Stimulated activated CD4-positive, alpha-beta T cell treated with anti-CD3 and anti-CD28 coated beads, Interleukin-12 subunit alpha, Interleukin-12 subunit beta, amount 100 ng/mL, for 48 hours (primary cell): Measurements from ENCODE around the gene PCOLCE2.
A peak's percentile ranks its signal among the peaks of the same experiment; 100 is the strongest.

Source experiments
- DNase-seq, 3 donors: peaks; one replicate each; pipeline ENCODE4 v3.0.0-alpha.2; 2020; ENCODE audit warnings: low read depth in 2 of 3, low spot score in 1 of 3

PCOLCE2 gene, protein sequence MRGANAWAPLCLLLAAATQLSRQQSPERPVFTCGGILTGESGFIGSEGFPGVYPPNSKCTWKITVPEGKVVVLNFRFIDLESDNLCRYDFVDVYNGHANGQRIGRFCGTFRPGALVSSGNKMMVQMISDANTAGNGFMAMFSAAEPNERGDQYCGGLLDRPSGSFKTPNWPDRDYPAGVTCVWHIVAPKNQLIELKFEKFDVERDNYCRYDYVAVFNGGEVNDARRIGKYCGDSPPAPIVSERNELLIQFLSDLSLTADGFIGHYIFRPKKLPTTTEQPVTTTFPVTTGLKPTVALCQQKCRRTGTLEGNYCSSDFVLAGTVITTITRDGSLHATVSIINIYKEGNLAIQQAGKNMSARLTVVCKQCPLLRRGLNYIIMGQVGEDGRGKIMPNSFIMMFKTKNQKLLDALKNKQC

DNA sequence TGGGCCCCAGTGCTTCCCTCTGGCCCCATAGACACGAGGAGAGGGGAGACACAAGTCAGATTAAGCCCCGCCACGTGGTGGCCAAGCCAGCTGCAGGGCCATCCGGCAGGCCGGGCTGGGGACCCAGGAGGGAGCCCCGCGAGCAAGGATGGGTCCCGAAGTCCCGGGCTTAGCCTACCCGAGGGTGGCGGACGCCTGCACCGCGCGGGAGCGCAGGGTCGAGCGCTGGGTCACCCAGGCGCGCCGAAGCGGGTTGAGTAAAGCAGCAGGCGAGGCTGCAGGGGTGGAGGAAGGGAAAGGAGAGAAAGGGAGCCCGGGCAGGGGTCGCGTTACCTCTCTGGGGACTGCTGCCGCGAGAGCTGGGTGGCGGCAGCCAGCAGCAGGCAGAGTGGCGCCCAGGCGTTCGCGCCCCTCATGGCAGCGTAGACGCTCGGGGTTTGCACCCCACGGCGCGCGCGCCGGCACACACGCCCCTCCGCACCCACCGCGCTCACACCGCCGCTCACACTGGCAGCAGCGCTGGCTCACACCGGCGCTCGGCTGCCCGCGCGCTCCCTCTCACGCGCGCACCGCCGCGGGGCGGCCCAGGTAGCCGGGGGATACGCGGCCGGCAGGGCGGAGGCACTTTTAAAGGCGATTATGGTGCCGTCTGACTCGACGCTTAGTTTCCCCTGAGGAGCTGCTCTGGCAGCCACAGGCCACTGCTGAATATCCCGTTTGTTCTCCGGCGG, at the start of gene PCOLCE2:
Gene PCOLCE2, minus strand, starts transcription at position 603 of the 731 bp plus-strand sequence. Its CDS starts 187 bp downstream, at position 416.
- DNase-seq: no peak

DNA sequence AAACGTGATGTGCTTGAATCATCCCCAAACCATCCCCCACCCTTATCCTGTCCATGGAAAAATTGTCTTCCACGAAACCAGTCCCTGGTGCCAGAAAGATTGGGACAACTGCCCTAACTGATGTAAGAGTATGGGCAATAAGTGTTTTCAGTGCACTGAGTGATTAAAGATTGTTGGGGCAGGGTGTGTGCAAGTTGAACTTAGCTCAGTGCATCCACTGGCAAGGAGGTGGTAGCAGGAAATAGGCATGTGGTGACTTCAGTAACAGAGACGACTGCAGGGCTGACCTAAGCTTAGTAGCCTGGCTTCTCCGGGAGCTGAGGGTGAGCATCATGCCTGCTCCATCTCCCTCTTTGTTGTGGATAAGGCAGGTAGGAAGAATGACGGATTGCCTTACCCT, 47.1 kb upstream of the PCOLCE2 start:
- no peak for DNase-seq

GRCh38 chr3:142934887-142935269, 46.0 kb upstream of the PCOLCE2 start:
- no peak for DNase-seq

DNA sequence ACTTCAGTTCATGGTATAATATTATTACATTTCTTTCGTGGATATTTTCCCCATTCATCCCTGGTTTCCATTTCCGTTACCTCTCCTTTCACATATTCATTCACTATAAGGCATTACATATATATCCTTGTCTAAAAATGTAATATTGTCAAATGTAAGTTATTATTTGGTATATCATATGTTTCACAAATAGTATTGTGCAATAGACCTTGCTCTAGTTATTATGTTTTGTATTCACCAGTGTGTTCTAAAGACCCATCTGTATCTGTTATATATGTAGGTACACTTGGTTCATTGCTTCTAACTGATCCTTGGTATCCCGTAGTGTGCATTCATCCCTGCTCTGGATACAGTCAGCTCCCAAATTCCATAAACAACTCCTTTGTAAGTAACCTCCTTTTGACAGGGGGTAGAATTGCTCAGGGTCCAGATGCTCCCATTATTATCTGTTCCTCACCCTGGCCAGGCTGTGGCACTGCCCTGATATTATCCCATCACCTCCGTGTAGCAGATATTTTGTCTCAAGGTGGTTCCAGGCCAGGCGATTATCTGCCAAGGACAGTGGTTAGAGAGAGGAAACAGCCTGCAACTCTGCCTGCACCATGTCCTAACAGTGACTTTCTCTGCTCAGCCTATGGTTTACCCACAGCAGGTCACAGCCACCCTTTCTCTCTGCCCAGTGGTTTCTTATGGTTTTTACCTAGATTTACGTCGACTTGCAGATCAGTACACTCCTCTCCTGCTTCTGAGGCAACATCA, 45.4 kb upstream of the PCOLCE2 start:
- DNase-seq: no peak

GRCh38 chr3:142931222-142931621, 42.3 kb upstream of the PCOLCE2 start:
- no peak for DNase-seq

DNA sequence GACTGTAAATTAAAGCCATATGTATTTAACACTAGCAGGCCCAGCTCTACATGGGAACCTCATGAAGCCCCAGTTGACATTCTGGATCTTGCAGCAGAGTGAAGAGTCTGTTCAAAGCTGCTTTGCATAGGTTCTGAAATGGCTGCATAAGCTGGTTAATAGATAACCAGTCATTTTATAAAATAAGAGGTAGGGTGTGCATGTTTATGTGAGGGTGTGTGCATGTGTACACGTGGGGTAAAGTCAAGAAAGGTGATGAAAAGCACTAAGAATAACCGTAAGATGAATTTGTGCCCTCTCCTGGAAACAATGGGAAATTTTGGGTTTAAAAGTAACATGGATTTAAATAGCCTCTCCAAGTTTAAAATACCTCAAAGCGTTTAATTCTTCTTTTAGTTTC, 41.6 kb upstream of the PCOLCE2 start:
- no peak for DNase-seq

GRCh38 chr3:142929890-142930289, 41.0 kb upstream of the PCOLCE2 start:
- no peak for DNase-seq

DNA sequence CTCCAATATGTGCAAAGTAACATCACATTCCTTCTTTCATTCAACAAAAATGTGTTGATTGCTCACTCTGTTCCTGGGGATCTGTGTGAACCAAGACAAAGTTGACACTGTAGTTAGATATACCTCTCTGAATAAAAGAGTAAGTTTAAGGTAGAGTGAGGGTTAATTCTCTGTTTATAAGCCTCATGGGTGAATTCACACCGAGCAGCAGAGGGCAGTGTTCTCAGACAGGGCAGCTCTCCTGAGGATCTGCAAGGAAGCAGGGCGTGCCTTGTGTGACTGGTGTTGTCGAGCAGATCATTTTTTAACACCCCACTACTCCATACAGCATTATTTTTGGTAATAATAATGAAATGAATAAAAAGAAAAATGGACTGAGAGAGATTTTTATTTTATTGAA, 40.2 kb upstream of the PCOLCE2 start:
- DNase-seq: peak; percentile 16 to 33 (median 29)

GRCh38 chr3:142926368-142926944, 37.6 kb upstream of the PCOLCE2 start:
- DNase-seq: no peak

DNA sequence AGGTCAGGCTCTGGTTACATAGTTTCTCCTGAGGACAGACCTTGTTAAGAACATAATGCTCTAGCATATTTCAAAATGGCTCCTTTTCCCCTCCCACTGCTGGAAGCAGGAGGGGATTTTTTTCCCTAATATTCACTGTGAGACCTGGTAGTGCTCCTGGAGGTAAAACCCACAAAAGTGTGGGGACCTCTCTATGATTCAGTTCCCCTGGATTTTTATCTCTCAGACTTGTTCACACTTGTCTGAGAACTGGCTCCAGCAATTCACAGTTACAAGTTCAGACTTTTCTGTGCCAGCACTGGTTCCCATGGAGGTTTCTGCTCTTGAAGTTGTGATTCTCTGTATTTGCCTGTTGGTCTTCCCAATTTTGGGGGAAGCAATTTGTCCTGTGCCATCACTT, 36.3 kb upstream of the PCOLCE2 start:
- no peak for DNase-seq

DNA sequence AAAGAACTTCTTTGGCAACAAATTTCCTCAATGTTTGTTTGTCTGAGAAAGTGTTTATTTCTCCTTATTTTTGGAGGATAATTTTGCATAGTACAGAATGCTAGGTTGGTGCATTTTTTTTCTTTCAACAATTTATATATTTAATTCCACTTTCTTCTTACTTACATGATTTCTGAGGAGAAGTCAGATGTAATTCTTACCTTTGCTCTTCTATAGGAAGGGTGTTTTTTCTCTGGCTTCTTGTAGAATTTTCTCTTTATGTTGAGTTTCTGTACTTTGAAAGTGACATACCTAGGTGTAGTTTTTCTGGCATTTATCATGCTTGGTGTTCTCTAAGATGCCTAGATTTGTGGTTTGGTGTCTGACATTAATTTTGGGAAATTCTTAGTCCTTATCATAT, 34.8 kb upstream of the PCOLCE2 start:
- no peak for DNase-seq

- no peak for DNase-seq
Observed at GRCh38 chr3:142916605-142917004, 27.7 kb upstream of the PCOLCE2 start.

DNA sequence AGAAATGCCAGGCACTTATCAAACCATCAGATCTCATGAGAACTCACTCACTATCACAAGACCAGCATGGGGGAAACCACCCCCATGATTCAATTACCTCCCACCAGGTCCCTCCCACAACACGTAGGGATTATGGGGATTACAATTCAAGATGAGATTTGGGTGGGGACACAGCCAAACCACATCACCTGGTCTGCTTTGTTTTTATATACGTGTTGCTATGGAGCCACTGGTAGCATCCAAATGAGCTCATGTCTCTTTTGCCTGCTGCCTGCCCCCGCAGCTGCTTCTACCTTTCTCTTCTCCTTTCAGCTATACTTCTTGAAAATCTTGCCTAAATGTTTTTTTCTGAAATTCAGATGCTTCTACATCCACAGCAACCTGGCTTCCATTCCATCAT, 26.8 kb upstream of the PCOLCE2 start:
- DNase-seq: no peak

DNA sequence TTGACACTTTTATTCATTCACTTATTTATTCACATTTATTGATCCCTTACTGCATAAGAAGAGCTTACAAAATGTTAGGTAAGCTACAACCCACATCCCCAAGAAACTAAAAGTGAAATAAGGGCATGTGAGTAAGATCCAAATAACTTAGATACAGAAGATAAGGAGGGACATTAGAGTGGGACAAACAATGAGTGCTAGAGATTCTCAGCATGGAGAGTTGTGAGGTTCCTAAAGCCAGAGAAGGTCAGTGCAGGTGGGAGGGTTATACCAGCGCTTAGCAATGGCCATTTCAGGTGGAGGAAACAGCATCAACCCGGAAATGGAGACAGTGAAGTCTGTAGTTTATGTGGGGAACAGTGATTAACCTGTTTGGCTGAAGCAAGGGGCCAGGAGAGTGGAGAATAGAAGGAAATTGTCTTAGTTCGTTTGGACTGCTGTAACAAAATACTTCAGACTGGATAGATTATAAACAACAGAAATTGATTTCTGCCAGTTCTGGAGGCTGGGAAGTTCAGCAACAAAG, 25.5 kb upstream of the PCOLCE2 start:
- DNase-seq: no peak

- no peak for DNase-seq
Observed at GRCh38 chr3:142913432-142913831, 24.5 kb upstream of the PCOLCE2 start.

DNA sequence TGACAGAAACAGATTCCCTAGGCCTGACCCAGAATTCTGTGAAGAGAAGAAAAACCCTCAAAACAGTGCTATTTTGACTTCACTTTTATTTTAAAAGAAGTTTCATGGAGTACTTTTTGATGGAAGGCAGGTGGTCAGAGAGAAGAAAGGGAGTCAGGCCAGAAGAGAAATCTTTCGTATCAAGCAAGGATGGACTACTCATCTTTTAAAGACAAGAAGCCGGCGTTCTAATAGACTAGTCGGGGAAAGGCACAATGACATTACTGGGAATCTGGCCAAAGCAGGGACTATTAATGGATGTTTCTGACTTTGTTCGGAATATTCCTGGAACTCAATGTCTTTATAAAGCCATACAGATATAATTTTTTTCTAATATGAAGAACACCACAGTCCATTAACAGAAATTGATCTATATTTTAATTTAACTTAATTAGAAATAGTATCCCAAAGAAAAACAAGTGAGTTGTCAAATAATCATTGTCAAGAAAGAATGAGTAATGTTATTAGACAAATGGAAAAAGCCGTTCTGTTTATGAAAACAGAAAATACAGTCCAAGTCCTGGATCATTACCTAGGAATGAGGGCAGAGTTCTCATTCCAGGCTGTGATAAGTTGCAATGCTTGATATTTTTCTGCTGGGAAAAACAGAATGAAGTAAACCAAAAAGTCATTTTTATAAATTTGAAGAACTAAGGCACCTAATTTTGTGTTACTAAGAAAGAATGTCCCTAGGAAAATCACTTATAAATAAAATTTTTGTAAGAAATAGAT, 23.7 kb upstream of the PCOLCE2 start:
- DNase-seq: no peak

GRCh38 chr3:142910280-142910679, 21.4 kb upstream of the PCOLCE2 start:
- no peak for DNase-seq

DNA sequence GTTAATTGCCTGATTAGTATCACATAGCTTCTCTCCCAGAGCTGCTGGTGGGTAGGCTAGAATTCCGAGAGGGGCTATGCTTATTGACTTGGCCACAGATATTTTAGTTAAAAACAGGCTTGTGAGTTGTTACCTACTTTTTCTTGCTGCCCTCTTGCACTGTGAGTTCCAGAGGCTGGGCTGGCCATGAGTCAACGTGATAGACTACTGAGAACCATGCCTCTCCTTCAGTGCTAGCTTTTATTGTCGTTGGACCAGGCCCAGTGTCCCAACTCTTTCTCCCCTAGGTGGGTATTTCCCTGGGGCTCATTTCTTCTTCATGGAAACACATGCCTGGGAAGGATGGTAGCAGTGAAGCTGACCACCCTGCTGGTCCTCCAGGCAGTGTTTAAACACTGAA, 20.4 kb upstream of the PCOLCE2 start:
- no peak for DNase-seq

GRCh38 chr3:142907996-142908395, 19.1 kb upstream of the PCOLCE2 start:
- no peak for DNase-seq

GRCh38 chr3:142904639-142905436, 16.0 kb upstream of the PCOLCE2 start:
- no peak for DNase-seq
